ENCODE measurements around the gene TFF2. TPM values are rescaled to one million over a fixed set of nuclear protein-coding genes. Genes with fewer than 3 reads are reported as not detected.

Gene TFF2
- total and polyA plus RNA-seq, 2 experiments from 2014 or later, result not detected

GRCh38 chr21:42378418-42378817, 27.6 kb upstream of the TFF2 start:
- H3K27me3 ChIP-seq (replicated peaks; ENCODE audit: insufficient read depth), result peaks cover 5% of the 10 kb centered on the region
- H3K4me3 ChIP-seq, result no peak overlapping the region
- 30 to 31% methylated on average over 8 of the region's 8 CpGs for WGBS, 2 experiments (ENCODE audit: low coverage in 1 of 2, low lambda C conversion rate in 2 of 2, missing lambda C conversion rate in 2 of 2)
- no peak overlapping the region for H2AFZ ChIP-seq
- H4K20me1 ChIP-seq (ENCODE audit: insufficient read depth), result no peaks in the 10 kb centered on the region
- no peak for TF ChIP-seq EZH2phosphoT487 (IDR thresholded peaks at IDR 0.05; ENCODE audit: insufficient read depth, low read depth)
- TF ChIP-seq EZH2 (IDR thresholded peaks at IDR 0.05; ENCODE audit: insufficient read depth, poor library complexity, severe bottlenecking), result no peak
- no peak overlapping the region for H3K27ac ChIP-seq
- no peaks in the 10 kb centered on the region for H3F3A ChIP-seq (ENCODE audit: insufficient read depth)
- H3K36me3 ChIP-seq (ENCODE audit: low read depth), result no peaks in the 10 kb centered on the region
- no peaks in the 10 kb centered on the region for H3K9me3 ChIP-seq (ENCODE audit: low read depth)
- no peak overlapping the region for H3K4me2 ChIP-seq (ENCODE audit: unreplicated experiment)
- DNase-seq, result no peak
- H3K79me2 ChIP-seq (ENCODE audit: insufficient read depth), result no peaks in the 10 kb centered on the region
- H3K9ac ChIP-seq, result no peak overlapping the region
- in situ Hi-C loops (cut with MboI), result no loop called here
- H3K4me1 ChIP-seq (ENCODE audit: insufficient read depth), result no peaks in the 10 kb centered on the region
- no peaks in the 10 kb centered on the region for H3K9me2 ChIP-seq (ENCODE audit: insufficient read depth)

- no peak overlapping the region for H3K4me3 ChIP-seq
- no peak overlapping the region for H2AFZ ChIP-seq
- no peak for DNase-seq
- H3K27me3 ChIP-seq (replicated peaks; ENCODE audit: insufficient read depth), result peaks cover 5% of the 10 kb centered on the region
- H3K79me2 ChIP-seq (ENCODE audit: insufficient read depth), result no peaks in the 10 kb centered on the region
- no peak overlapping the region for H3K27ac ChIP-seq
- no peaks in the 10 kb centered on the region for H3K4me1 ChIP-seq (ENCODE audit: insufficient read depth)
- TF ChIP-seq EZH2 (IDR thresholded peaks at IDR 0.05; ENCODE audit: insufficient read depth, poor library complexity, severe bottlenecking) (no peak), EZH2phosphoT487 (IDR thresholded peaks at IDR 0.05; ENCODE audit: insufficient read depth, low read depth) (no peak)
- no peaks in the 10 kb centered on the region for H3K9me3 ChIP-seq (ENCODE audit: low read depth)
- in situ Hi-C loops (cut with MboI), result no loop called here
- no peaks in the 10 kb centered on the region for H4K20me1 ChIP-seq (ENCODE audit: insufficient read depth)
- no peak overlapping the region for H3K4me2 ChIP-seq (ENCODE audit: unreplicated experiment)
- no peak overlapping the region for H3K9ac ChIP-seq
- no peaks in the 10 kb centered on the region for H3F3A ChIP-seq (ENCODE audit: insufficient read depth)
- 29 to 34% methylated on average over 5 of the region's 5 CpGs for WGBS, 2 experiments (ENCODE audit: low coverage in 1 of 2, low lambda C conversion rate in 2 of 2, missing lambda C conversion rate in 2 of 2)
- no peaks in the 10 kb centered on the region for H3K9me2 ChIP-seq (ENCODE audit: insufficient read depth)
- H3K36me3 ChIP-seq (ENCODE audit: low read depth), result no peaks in the 10 kb centered on the region
These were observed 27.2 kb upstream of the TFF2 start for GRCh38 chr21:42377951-42378340.

- H4K20me1 ChIP-seq (ENCODE audit: insufficient read depth), result no peaks in the 10 kb centered on the region
- H3F3A ChIP-seq (ENCODE audit: insufficient read depth), result no peaks in the 10 kb centered on the region
- no peaks in the 10 kb centered on the region for H3K79me2 ChIP-seq (ENCODE audit: insufficient read depth)
- H3K9me2 ChIP-seq (ENCODE audit: insufficient read depth), result no peaks in the 10 kb centered on the region
- TF ChIP-seq EZH2phosphoT487 (IDR thresholded peaks at IDR 0.05; ENCODE audit: insufficient read depth, low read depth), result no peak
- no peak for TF ChIP-seq EZH2 (IDR thresholded peaks at IDR 0.05; ENCODE audit: insufficient read depth, poor library complexity, severe bottlenecking)
- H3K27me3 ChIP-seq (replicated peaks; ENCODE audit: insufficient read depth), result peaks cover 5% of the 10 kb centered on the region
- in situ Hi-C loops (cut with MboI), result no loop called here
- H3K36me3 ChIP-seq (ENCODE audit: low read depth), result no peaks in the 10 kb centered on the region
- H3K4me3 ChIP-seq, result no peak overlapping the region
- H3K9me3 ChIP-seq (ENCODE audit: low read depth), result no peaks in the 10 kb centered on the region
- H3K4me1 ChIP-seq (ENCODE audit: insufficient read depth), result no peaks in the 10 kb centered on the region
- H3K27ac ChIP-seq, result no peak overlapping the region
- no peak overlapping the region for H3K9ac ChIP-seq
- WGBS, 2 experiments (ENCODE audit: low coverage in 1 of 2, low lambda C conversion rate in 2 of 2, missing lambda C conversion rate in 2 of 2), result 50 to 51% methylated on average over 24 of the region's 24 CpGs
- no peak for DNase-seq
- no peak overlapping the region for H2AFZ ChIP-seq
- H3K4me2 ChIP-seq (ENCODE audit: unreplicated experiment), result no peak overlapping the region
These were observed 26.6 kb upstream of the TFF2 start for GRCh38 chr21:42377211-42377950.

GRCh38 chr21:42376338-42376982, 25.7 kb upstream of the TFF2 start:
- H2AFZ ChIP-seq, result no peak overlapping the region
- H3K4me3 ChIP-seq, result no peak overlapping the region
- H3K27ac ChIP-seq, result no peak overlapping the region
- H3K4me2 ChIP-seq (ENCODE audit: unreplicated experiment), result no peak overlapping the region
- H3K36me3 ChIP-seq (ENCODE audit: low read depth), result no peaks in the 10 kb centered on the region
- no peaks in the 10 kb centered on the region for H3F3A ChIP-seq (ENCODE audit: insufficient read depth)
- DNase-seq, result peak; percentile 17
- H3K4me1 ChIP-seq (ENCODE audit: insufficient read depth), result no peaks in the 10 kb centered on the region
- H3K9me3 ChIP-seq (ENCODE audit: low read depth), result no peaks in the 10 kb centered on the region
- no peak overlapping the region for H3K9ac ChIP-seq
- in situ Hi-C loops (cut with MboI), result no loop called here
- peaks cover 5% of the 10 kb centered on the region for H3K27me3 ChIP-seq (replicated peaks; ENCODE audit: insufficient read depth)
- no peak for TF ChIP-seq EZH2 (IDR thresholded peaks at IDR 0.05; ENCODE audit: insufficient read depth, poor library complexity, severe bottlenecking)
- no peak for TF ChIP-seq EZH2phosphoT487 (IDR thresholded peaks at IDR 0.05; ENCODE audit: insufficient read depth, low read depth)
- H4K20me1 ChIP-seq (ENCODE audit: insufficient read depth), result no peaks in the 10 kb centered on the region
- WGBS, 2 experiments (ENCODE audit: low coverage in 1 of 2, low lambda C conversion rate in 2 of 2, missing lambda C conversion rate in 2 of 2), result 39 to 46% methylated on average over 31 to 32 of the region's 32 CpGs
- no peaks in the 10 kb centered on the region for H3K79me2 ChIP-seq (ENCODE audit: insufficient read depth)
- H3K9me2 ChIP-seq (ENCODE audit: insufficient read depth), result no peaks in the 10 kb centered on the region

Measured in GM23248 (cell line).